ENCODE measurements around the gene GSTP1.
"Not testable (repeated sequence)": the region's sequence is repeated elsewhere in the genome, so short reads cannot be mapped to it uniquely, and the experiment has no call there.

The GSTP1 gene

DNA sequence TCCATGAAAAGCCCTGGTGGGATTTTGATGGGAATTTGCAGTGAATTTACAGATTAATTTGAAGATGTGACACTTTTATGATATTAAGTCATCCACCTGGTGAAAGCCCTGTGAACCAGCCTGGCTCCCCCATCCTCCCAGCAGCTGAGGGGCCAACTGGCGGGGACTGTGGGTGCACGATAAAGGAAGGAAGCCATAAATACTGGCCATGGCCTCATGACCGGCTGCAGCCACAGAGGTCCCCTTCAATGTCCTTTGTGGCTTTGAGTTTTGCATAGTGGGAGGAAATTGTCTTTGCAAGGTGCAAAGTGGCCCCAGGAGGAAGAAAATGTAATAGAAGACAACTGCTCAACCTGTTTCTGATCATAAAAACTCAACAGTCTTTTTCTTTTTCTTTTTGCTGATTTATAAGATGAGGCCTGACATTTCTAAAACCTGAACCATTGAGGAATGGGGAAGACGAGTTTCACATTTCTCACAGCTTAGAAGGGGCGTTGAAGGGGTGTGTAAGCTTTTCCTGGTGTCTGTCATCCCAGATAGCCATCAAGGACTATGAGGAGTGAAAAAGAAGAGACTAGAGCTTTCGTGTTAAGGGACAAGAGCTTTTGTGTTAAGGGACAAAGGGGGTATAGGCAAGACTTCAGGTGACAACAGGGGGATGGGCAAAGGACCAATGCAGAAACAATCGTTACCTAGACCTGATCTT lies 16.9 kb downstream of the GSTP1 start:
- peak; percentile 45 for DNase-seq

DNA sequence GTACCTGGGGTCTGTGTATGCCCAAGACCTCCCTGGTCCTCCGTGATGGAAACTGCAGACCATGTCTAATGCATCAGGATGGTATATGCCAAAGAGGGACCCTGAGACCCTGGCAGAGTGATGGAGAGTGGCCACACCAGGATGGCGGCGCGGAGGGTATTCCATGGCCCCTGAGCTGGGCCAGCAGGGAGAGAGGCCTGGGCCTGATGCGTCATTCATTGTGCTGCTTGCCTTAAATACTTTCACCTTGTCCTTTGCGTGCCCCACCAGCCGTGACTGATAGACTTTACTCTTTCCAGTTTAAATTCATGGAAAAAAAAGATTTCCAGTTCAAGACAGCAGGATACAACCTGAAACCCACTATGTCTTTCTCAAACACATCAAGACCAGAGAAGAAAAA lies 17.5 kb downstream of the GSTP1 start:
- DNase-seq = no peak

DNA sequence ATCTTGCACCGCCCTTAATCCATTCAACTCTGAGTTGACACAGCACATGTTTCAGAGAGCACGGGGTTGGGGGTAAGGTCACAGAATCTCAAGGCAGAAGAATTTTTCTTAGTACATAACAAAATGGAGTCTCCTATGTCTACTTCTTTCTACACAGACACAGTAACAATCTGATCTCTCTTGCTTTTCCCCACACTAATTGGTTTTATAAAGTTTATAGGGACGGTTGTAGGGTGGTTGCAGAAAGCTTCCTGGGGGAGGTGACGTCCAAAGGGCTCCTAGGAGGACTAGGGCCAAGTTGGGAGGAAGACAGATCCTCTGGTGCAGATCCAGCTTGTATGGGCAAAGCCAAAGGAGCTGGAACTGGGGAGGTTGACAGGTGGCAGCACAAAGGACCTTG lies 20.5 kb downstream of the GSTP1 start:
- DNase-seq = not testable (repeated sequence)

DNA sequence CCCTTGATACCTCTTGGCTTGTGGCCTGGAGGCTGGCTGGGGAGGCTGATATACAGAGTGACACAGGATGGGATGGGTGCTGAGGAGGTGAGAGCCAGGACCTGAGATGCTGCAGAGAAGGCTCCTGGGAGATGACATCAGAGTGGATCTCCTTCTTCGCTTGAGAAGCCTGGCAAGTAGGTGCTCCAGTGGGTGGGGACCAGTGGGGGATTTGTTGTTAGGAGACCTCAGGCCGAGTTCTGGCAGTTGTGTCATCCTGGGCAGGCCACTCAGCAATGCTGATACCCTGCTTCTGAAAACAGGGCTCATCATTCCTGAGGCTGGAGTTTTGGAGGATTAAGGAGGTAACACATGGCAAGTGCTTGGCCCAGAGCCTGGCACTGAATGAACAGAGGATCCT lies 21.2 kb downstream of the GSTP1 start:
- DNase-seq = no peak

DNA sequence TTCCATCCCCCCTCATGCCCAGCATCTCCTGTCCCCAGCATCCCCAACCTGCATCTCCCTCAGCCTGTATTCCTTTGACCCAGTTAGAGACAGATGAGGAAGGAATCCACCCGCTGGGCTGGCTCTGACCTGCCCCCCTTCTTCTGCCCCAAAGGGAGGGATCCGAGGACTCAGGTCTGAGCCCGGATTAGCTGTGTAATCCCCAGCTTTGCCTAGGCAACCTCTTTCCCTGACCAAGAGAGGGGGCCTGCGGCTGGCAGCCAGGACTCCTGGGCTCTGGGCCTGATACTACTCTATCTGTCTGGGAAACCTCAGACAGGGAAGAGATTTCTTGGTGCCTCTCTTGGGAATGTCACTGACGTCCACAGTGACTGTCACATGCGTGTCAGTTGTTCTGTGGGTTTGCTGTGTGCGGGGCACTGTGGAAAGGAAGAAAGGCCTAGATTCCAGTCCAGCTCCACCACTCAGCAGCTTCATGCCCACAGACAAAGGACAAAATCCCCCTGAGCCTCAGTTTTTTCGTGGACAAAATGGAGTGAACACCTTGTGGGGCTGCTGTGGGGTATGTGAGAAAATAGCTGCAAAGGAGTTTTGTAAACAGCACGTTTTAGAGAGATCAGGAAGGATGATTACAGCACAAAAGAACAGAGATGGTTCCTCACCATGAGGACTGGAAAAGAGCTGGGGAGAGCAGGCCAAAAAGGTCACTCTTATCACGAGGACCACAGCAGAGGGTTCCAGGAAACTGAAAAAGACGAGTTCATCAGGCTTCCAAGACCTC lies 21.8 kb downstream of the GSTP1 start:
- DNase-seq = no peak

DNA sequence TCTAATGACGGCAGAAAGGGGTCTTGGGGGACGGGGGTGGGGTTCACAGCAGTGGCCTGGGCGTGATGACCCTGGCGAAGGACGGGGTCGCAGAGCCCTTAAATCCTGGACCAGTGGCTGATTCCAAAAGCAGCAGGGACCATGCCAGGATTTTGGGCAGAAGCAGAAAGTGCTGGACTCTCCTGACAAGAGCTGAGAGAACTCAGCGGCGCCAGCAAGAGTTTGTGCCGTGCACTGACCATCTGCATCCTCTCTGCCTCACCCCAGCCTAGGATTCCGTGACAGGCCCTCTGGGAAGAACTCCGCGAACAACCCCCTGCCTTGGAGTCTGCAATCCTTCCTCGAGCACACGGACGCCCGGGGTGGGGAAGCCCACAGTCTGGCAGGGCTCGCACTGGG lies 22.5 kb downstream of the GSTP1 start:
- DNase-seq = no peak

DNA sequence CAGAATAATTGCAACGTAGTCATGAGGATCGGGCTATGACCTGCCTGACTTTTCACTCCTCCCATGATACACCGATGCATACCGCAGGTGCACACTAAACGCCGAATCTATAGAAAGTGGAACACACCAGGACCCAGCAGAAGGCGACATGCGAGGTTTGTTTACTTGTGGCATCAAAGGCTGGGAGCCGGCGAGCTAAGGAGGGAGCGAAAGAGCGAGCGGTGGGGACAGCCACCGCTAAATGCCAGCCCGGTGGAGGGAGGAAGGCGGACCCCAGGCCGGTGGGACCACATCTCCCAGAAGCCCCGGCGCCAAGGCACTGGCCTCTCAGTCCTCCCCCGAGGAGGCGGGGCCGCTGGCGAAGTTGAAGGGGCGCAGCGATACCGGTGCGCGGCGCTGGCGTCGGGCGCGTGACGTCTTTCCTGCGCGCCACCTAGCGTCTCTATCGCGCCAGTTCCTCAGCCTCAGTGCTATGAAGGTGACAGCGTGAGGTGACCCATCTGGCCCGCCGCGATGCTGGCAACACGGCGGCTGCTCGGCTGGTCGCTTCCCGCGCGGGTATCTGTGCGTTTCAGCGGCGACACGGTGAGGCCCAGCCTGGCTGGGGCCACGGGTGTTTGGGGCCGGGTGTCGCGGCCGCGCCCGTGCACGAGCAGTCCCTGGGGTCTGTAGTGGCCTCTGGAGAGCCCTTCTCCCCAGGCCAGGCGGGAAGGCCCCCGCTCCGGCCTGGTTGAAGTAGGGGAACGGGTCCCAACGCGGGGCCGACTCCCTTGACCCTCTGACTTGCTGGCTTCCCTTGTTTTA lies 23.1 kb downstream of the GSTP1 start, which contains the start of gene NDUFV1:
NDUFV1 (plus strand) TSS at position 445 of the 804 bp plus-strand sequence; CDS start at position 514, 69 bp downstream.
- DNase-seq = peak; percentile 95

DNA sequence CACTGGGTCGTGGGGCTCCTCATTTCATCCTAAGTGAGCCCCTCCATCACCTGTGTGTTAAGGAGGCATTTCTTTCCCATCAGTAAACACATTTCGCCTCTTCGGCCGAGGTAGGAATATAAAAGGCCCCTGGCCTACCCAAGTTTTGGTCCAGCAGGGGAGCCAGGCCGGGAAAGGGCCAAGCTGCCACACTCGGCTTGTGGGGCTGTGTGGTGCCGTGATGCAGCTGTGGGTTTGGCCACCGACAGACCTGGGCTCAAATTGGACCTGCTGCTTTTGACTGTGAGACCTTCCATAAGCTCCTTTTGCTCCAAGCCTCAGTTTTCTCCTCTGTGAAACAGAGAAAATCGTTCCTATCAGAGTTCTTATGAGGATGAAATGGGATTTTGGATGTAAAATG lies 23.9 kb downstream of the GSTP1 start:
- no peak for DNase-seq

DNA sequence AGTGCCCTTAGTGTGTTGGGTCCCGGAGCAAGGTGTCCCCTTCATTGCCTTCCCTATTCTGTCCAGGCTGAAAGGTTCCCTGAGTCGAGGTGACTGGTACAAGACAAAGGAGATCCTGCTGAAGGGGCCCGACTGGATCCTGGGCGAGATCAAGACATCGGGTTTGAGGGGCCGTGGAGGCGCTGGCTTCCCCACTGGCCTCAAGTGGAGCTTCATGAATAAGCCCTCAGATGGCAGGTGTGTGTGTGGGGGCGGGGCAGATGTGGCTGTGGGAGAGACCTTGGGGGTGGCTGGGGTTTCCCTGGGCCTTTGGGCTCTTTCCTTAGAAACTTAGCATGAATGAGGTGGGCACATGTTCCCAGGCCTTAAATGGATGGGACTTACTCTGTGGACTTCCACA lies 24.9 kb downstream of the GSTP1 start:
- DNase-seq = no peak

DNA sequence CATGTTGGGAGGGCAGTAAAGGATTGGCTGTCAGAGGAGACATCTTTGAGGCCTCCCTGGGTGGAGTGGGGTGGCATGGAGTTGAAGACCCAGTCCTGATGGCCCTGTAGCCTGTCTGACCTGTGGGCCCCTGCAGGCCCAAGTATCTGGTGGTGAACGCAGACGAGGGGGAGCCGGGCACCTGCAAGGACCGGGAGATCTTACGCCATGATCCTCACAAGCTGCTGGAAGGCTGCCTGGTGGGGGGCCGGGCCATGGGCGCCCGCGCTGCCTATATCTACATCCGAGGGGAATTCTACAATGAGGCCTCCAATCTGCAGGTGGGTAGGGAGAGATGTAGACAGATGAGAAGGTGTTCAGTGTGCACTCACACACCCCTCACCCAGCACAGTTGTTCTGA lies 25.7 kb downstream of the GSTP1 start:
- DNase-seq = no peak

DNA sequence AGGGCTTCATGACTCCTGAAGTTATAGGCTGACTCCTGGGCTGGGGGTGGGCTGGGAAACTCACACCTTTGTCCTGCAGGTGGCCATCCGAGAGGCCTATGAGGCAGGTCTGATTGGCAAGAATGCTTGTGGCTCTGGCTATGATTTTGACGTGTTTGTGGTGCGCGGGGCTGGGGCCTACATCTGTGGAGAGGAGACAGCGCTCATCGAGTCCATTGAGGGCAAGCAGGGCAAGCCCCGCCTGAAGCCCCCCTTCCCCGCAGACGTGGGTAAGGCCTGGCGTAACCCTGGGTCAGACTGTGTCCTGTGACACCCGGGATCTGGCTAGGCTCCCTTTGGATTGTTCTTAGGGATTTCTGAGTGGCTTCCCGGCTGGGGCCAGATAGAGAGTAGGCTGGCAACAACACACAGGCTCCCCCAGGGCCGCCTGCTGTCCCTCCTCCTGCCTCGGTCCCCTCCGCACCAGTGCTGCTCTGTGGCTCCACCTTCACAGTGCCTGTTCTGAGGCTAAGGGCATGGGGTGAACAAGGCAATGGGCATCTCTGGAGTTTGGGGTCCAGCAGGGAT lies 26.8 kb downstream of the GSTP1 start:
- DNase-seq = no peak

DNA sequence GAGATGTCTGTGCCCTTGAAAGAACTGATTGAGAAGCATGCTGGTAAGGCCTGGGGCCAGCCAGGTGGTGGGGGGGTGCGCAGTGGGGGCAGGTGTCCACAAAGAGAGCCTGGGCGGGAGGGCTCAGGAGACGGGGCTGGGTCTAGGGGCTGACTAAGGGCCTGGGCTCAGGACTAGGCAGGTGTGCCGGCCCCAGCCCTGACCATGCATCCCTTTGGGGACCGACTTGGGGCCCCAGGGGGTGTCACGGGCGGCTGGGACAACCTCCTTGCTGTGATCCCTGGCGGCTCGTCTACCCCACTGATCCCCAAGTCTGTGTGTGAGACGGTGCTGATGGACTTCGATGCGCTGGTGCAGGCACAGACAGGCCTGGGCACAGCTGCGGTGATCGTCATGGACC lies 27.6 kb downstream of the GSTP1 start:
- DNase-seq = no peak

DNA sequence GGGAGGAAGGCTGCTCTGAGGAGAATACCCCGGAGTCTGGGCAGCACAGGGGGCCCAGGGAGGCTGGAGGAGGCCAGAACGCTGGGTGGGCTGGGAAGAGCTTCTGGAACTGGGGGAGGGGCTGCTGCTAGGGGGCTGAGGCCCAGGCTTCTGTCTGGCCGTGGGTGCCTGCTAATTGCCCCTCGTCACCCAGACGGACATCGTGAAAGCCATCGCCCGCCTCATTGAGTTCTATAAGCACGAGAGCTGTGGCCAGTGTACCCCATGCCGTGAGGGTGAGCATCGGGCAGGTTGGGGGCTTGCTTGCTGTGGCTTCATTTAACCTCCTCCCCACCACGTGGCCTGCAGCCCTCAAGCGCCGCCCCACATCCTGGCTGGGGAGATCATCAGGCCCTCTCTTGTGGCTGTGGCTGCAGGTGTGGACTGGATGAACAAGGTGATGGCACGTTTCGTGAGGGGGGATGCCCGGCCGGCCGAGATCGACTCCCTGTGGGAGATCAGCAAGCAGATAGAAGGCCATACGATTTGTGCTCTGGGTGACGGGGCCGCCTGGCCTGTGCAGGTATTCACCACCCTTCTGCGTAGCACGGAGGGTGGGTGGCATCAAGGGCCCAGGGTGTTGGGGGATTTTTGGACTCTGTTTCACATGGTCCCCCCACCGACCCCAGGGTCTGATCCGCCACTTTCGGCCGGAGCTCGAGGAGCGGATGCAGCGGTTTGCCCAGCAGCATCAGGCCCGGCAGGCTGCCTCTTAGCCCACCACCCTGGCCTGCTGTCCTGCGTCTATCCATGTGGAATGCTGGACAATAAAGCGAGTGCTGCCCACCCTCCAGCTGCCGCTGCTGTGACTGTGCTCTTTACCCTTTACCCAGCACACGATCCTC lies 28.3 kb downstream of the GSTP1 start:
- no peak for DNase-seq

DNA sequence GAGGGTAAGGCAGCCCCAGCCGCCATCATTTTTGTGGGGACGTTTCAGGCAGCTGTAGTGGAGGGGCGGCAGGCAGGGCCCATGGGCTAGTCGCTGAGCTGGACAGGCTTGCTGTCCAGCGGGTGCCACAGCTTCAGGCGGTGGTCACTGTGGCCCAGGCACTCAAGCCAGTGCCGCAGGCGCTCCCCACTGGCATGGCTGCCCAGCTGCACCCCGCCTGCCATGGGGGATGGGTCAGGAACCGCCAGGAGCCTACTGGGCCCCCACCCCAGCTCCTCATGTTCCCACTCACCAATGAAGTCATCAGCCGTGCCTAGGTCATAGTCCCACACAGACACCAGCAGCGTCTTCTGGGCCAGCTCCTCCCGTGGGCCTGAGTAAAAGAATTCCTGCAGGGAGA lies 29.1 kb downstream of the GSTP1 start:
- no peak for DNase-seq

DNA sequence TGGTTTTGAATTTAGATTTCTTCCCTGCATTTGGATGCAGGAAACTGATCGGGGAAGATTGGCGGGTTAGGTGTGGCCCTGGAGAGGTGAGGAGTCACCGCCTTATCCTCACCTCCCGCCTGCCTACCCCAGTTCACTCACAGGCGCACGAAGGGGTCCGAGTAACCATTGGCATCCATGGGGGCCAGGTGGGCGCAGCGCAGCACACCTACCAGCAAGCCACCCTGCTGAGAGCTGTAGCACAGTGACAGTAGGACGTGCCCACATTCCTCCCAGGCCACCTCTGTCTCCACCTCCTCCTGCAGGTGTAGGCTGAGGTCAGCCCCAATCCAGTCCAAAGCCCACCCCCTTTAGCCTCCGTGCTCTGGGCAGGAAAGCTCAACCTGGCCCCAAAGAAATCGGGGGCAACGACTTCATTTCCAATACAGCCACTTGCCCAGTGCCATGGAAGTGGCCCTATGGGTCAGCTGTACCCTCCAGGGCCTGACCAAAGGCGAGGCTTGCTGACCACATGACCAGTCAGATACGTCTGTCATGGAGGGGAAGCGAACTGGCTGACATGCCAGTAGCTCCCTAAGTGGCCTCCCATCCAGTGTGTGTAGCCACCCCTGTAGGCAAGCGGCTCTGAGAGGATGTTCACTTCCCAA lies 29.8 kb downstream of the GSTP1 start:
- no peak for DNase-seq

DNA sequence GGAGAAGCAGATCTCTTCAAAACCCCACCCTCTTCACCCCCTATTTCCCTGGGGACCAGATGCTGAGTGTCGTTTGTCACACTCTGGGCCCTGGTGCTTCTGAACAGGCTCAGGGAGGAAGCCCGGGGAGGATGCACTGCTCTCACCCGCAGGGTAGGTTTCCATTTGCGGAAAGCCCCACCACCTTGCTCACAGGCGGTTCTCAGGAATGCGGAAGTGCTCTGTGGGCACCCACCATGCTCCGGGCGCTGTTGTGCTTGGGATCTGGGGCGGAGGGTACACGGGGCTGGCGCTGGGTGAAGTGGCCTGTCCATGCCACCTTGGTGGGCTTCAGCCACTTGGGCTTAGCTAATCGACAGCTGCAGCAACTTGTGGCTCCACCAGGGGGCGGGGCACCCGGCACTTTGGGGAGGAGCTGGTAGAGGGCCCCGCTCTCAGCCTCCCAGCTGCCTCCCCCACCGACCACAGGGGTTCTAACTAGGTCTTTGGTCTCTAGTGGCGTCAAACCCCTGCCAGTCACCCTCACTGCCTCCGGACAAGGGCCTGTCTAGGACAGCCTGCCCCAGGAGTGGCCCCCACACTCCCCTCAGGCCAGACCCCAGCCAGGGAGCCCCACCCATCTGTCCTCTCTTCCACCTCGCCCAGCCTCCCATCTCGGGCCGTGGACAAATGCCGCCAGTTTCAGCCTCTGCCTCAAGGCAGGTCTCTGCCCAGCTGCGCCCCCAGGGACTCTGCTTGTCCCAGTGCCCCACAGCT lies 30.5 kb downstream of the GSTP1 start:
- peak; percentile 66 for DNase-seq

DNA sequence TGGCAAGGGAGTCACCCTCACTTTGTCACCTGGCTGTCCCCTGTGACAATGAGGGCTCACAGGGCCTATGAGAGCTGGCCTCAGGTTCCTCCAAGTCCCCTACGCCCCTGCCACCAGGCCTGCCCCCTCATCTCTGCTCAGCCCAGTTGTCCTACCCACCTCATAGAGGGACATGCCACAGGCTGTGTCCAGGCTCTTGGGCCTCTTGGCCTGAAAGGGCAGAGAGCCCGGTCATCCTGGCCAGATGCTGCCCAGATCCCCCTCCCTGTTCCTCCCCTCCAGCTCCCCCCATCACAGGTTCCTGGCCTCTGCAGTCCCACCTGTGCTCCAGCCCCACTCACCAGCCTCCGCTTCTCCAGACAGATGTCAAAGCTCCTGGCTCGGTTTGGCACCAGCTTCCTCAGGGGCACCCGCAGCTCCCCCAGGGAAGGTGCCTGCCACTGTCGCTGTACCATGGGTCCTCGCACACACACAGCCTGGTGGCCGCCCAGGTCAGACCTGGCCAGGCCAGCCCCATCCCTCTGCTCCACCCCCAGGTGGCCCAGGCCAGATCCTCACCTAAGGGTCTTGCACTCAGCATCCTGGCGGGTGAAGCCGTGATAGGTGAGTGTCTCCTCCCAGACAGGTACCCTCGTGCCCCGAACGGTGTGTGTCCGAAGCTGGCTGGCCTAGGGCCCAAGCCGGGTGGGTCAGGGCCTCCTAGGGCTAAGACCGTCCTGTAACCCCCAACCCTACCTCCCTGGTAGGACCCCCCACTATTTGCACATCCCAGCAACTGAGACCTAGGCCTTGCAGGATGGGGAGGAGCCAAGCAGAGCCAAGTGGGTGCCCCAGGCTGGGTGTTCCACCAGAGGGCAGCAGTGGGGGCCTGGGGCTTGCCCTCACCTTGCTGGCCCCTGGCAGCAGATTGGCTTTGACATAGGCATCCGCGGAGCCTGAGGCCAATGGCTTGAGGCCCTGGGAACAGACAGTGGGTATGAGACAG lies 31.4 kb downstream of the GSTP1 start:
- DNase-seq = no peak

DNA sequence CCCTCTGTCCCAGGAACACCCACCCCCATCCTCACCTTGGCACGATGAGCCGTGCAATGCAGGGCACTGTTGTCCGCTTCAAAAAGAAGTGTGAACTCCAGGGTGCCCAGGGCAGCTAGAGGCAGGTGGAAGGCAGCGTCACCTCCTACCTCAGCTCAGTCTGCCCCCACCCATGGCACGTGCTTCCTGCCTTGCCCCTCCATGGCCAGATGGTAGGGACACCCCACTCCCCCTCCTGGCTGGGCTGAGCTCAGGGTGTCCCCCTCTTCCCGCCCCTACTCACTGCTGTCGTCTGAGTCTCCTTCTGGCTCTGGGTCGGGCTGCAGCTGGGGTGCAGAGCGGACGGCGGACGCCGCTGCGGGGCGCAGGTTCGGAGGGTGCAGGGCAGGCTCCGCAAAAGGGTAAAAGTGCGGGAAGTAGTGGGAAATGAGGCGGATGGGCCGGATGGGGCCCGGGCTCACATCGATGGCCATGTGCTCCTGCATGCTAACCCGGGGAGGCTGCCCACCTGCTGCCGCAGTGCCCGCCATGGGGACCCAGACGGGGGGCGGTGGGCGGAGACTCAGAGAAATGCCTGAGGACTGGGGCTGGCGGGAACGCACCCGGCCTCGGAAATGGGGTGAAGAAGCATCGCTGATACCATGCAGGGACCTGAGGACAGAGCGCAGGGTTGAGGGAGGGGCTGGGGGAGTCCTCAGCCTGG lies 32.3 kb downstream of the GSTP1 start:
- no peak for DNase-seq
